Endothelial cell of umbilical vein (primary cell): ENCODE results near the gene MTMR11. TPM values are rescaled to one million over a fixed set of nuclear protein-coding genes. Genes with fewer than 3 reads are reported as not detected.

Experiments
- BruUV-seq: library from RNA; stranded (reverse); fragments of 400-500 nt; replicated peaks from 2 replicates; lab custom pipeline; 2021; lab: Mats Ljungman, UMichigan
- CTCF ChIA-PET: fragments of 300-600, 350-600 bp; sonication (Branson Sonifier 250); formaldehyde crosslinking; loops from one replicate; lab custom pipeline; 2021; ENCODE audit warnings: antibody characterized with exemption, inconsistent platforms; lab: Charles Lee
- POLR2A ChIA-PET: fragments of 300-600, 350-600 bp; sonication (Branson Sonifier 250); formaldehyde crosslinking; loops from one replicate; lab custom pipeline; 2021; ENCODE audit warnings: antibody characterized with exemption, inconsistent platforms; lab: Charles Lee
- DNase-seq: peaks from one replicate; pipeline ENCODE4 v3.0.0-alpha.2; 2011; ENCODE audit warnings: low read depth, low spot score
- FAIRE-seq: peaks from 2 replicates; lab custom pipeline; 2011; peaks lifted over from hg19 to GRCh38; lab: Jason Lieb, UNC
- H2AFZ ChIP-seq: 2 replicates; pipeline ENCODE4 v1.6.0; 2012; ENCODE audit warnings: low read depth, low read length, control low read depth, inconsistent platforms
- H3K27ac ChIP-seq: 2 replicates; pipeline ENCODE4 v1.5.1; 2011; ENCODE audit warnings: low read depth, mild to moderate bottlenecking, control low read depth, low read length, moderate library complexity; ENCODE audit not compliant: insufficient read depth
- H3K27me3 ChIP-seq, 2 experiments: 2 replicates each; pipeline versions ENCODE4 v1.6.0 to v1.6.1; 2011; ENCODE audit warnings: low read length in 2 of 2, mixed read lengths in 1 of 2; ENCODE audit not compliant: control insufficient read depth in 2 of 2, insufficient read depth in 2 of 2
- H3K36me3 ChIP-seq, 2 experiments: 2 replicates in 1 of 2; 3 replicates in 1 of 2; pipeline ENCODE4 v1.5.1; 2011; ENCODE audit warnings: low read length in 2 of 2, mild to moderate bottlenecking in 1 of 2, moderate library complexity in 1 of 2; ENCODE audit not compliant: control insufficient read depth in 2 of 2, insufficient read depth in 2 of 2; ENCODE audit errors: extremely low read depth in 1 of 2
- H3K4me1 ChIP-seq: 3 replicates; pipeline ENCODE4 v1.5.1; 2011; ENCODE audit warnings: mild to moderate bottlenecking, low read length; ENCODE audit not compliant: control insufficient read depth, insufficient read depth; ENCODE audit errors: extremely low read depth
- H3K4me2 ChIP-seq: 2 replicates; pipeline ENCODE4 v1.6.1; 2011; ENCODE audit warnings: low read length, control low read depth, mixed read lengths; ENCODE audit not compliant: insufficient read depth
- H3K4me3 ChIP-seq, 3 experiments: fragments of 200-600 bp in 1 of 3; sonication (generic), shearing (Covaris generic) in 1 of 3; replicated peaks in 1 of 3; 2 replicates each; pipeline ENCODE4 v1.5.1; 2011 to 2016; ENCODE audit warnings: control low read depth in 3 of 3, low read length in 3 of 3, mild to moderate bottlenecking in 2 of 3, inconsistent platforms in 1 of 3, low read depth in 1 of 3, moderate library complexity in 1 of 3; ENCODE audit not compliant: insufficient read depth in 1 of 3
- H3K79me2 ChIP-seq: 2 replicates; pipeline ENCODE4 v1.6.0; 2012; ENCODE audit warnings: low read length, inconsistent platforms; ENCODE audit not compliant: control insufficient read depth, insufficient read depth
- H3K9ac ChIP-seq: replicated peaks from 2 replicates; pipeline ENCODE3; 2011; ENCODE audit warnings: low read length, control low read depth; ENCODE audit not compliant: insufficient read depth; ENCODE audit errors: extremely low read depth
- H3K9me1 ChIP-seq: replicated peaks from 3 replicates; pipeline ENCODE4 v1.6.0; 2011; ENCODE audit warnings: mild to moderate bottlenecking, low read length; ENCODE audit not compliant: control insufficient read depth, insufficient read depth; ENCODE audit errors: extremely low read depth
- H3K9me3 ChIP-seq: replicated peaks from 2 replicates; pipeline ENCODE4 v1.5.1; 2012; ENCODE audit warnings: low read length, inconsistent platforms; ENCODE audit not compliant: control insufficient read depth, insufficient read depth
- H4K20me1 ChIP-seq: replicated peaks from 2 replicates; pipeline ENCODE3; 2011; ENCODE audit warnings: mild to moderate bottlenecking, low read length; ENCODE audit not compliant: control insufficient read depth, insufficient read depth; ENCODE audit errors: extremely low read depth
- CTCF ChIP-seq, 2 donors: IDR thresholded peaks; 1 replicate in 1 of 2; 2 replicates in 1 of 2; pipeline ENCODE4 v1.5.1; 2011; ENCODE audit warnings: low read length in 2 of 2, mild to moderate bottlenecking in 2 of 2, moderate library complexity in 2 of 2, control low read depth in 1 of 2, inconsistent platforms in 1 of 2, low read depth in 1 of 2; ENCODE audit not compliant: insufficient read depth in 1 of 2; ENCODE audit errors: extremely low read depth in 1 of 2
- EZH2 ChIP-seq: IDR thresholded peaks from 2 replicates; pipeline ENCODE4 v1.6.1; 2012; ENCODE audit warnings: borderline replicate concordance, low read depth, mild to moderate bottlenecking, moderate library complexity, low read length, inconsistent platforms; ENCODE audit not compliant: severe bottlenecking
- FOS ChIP-seq: IDR thresholded peaks from 2 replicates; pipeline ENCODE4 v1.6.1; 2011; ENCODE audit warnings: mild to moderate bottlenecking, low read length, moderate library complexity, borderline replicate concordance; ENCODE audit not compliant: insufficient read depth
- GATA2 ChIP-seq: IDR thresholded peaks from 2 replicates; pipeline ENCODE4 v1.7.0; 2011; ENCODE audit warnings: low read depth, mild to moderate bottlenecking, moderate library complexity, mixed read lengths, low read length; ENCODE audit not compliant: insufficient read length, insufficient read depth
- JUN ChIP-seq: IDR thresholded peaks from 2 replicates; pipeline ENCODE4 v1.6.1; 2011; ENCODE audit warnings: borderline replicate concordance, low read depth; ENCODE audit not compliant: insufficient read length, insufficient read depth
- MAX ChIP-seq: IDR thresholded peaks from 2 replicates; pipeline ENCODE4 v1.6.1; 2011; ENCODE audit not compliant: insufficient read depth, insufficient read length
- MYC ChIP-seq: IDR thresholded peaks from one replicate; pipeline ENCODE4 v1.6.1; 2011; ENCODE audit warnings: mild to moderate bottlenecking, low read depth, low read length
- POLR2A ChIP-seq: IDR thresholded peaks from 2 replicates; pipeline ENCODE4 v1.6.1; 2012; ENCODE audit warnings: low read depth, mild to moderate bottlenecking, control low read depth, low read length
- POLR2AphosphoS5 ChIP-seq: IDR thresholded peaks from 2 replicates; pipeline ENCODE4 v1.6.1; 2012; ENCODE audit warnings: low read depth, mild to moderate bottlenecking, control low read depth, low read length, moderate library complexity; ENCODE audit not compliant: insufficient read depth
- dilution Hi-C: fragments of 300-500 bp; cut with MboI; formaldehyde crosslinking; loops from one replicate; pipeline ENCODE4 v1.15.0; 2019; ENCODE audit warnings: low sequenced_read_pairs; ENCODE audit not compliant: extremely low pct_ligation_motif_present
- intact Hi-C: fragments of 100-400 bp; cut with micrococcal nuclease; formaldehyde crosslinking; loops from one replicate; pipeline ENCODE4 v1.10.0; 2022
- polyA plus RNA-seq, 4 experiments: library from polyadenylated mRNA; depleted of rRNA in 3 of 4; stranded (reverse) in 3 of 4; unstranded in 1 of 4; fragments of >200 nt; gene quantifications; 2 replicates each; pipeline versions ENCODE4 v1.2.1 to v1.2.3, GENCODE V29; 2011 to 2012; ENCODE audit warnings: missing spikeins in 1 of 4
- total RNA-seq: library from RNA; stranded (reverse); gene quantifications from 2 replicates; pipeline ENCODE4 v1.2.3, GENCODE V29; 2021

Gene MTMR11
- total and polyA plus RNA-seq, 2 donors (not counting 3 experiments of a cell fraction or from before 2014, with no cell fraction given), result 7.8 to 14.4 TPM

- peaks cover 9% of the 10 kb centered on the region for H3K4me1 ChIP-seq
- TF ChIP-seq JUN (no peak), FOS (no peak), MYC (no peak)
- no peak overlapping the region for H3K4me2 ChIP-seq
- no peak overlapping the region for H3K27ac ChIP-seq
- no peaks in the 10 kb centered on the region for H3K9me3 ChIP-seq
- peaks cover 2 to 7% of the 10 kb centered on the region in 2 experiments for H3K36me3 ChIP-seq
- peaks cover 21% of the 10 kb centered on the region for H3K79me2 ChIP-seq
- no peak overlapping the region for H3K4me3 ChIP-seq
- dilution Hi-C loops (no loop called here), intact Hi-C loops (no loop called here)
- ChIA-PET POLR2A (no interaction called here), CTCF (interaction anchor here (0.6 kb wide), 1 partner anchor 73 kb away, joined by 4 read pairs; no protein-coding TSS in a partner anchor)
- BruUV-seq, result no TSS peak
- no peak for DNase-seq
- H3K9me1 ChIP-seq, result no peaks in the 10 kb centered on the region
- no peak overlapping the region for H3K9ac ChIP-seq
- no peak for FAIRE-seq
- H2AFZ ChIP-seq, result no peak overlapping the region
- no peaks in the 10 kb centered on the region for H3K27me3 ChIP-seq
- peaks cover 5% of the 10 kb centered on the region for H4K20me1 ChIP-seq
Observed at GRCh38 chr1:149977345-149977744, 40.7 kb upstream of the MTMR11 start.

- CTCF ChIA-PET, result interaction anchor here (1.1 to 2.1 kb wide), 3 partner anchors 10 to 215 kb away, joined by 5 to 6 read pairs (median 5); no protein-coding TSS in a partner anchor
- Histone ChIP-seq H3K4me3 (no peak overlapping the region), H3K27me3 (no peaks in the 10 kb centered on the region), H3K27ac (no peak overlapping the region), H3K79me2 (no peaks in the 10 kb centered on the region), H3K9me3 (no peaks in the 10 kb centered on the region), H3K36me3 (peaks cover 2 to 12% of the 10 kb centered on the region in 2 experiments), H2AFZ (no peak overlapping the region), H3K9ac (no peak overlapping the region), H3K4me2 (no peak overlapping the region), H3K9me1 (no peaks in the 10 kb centered on the region), H4K20me1 (no peaks in the 10 kb centered on the region), H3K4me1 (no peaks in the 10 kb centered on the region)
- intact Hi-C loops, result no loop called here
- FAIRE-seq (no peak), DNase-seq (no peak)
- dilution Hi-C loops, result no loop called here
- POLR2A ChIA-PET, result no interaction called here
- no TSS peak for BruUV-seq
- TF ChIP-seq GATA2 (no peak), MYC (no peak), JUN (no peak), POLR2AphosphoS5 (no peak), MAX (no peak), EZH2 (no peak), POLR2A (no peak), CTCF (IDR thresholded peaks at IDR 0.05; ENCODE audit: extremely low read depth in 1 of 2, insufficient read depth in 1 of 2, low read depth in 1 of 2, low read length in 2 of 2) (no peak), FOS (no peak)
Observed at GRCh38 chr1:149972547-149972946, 35.9 kb upstream of the MTMR11 start.
